Prostate gland (tissue), 2 donors: ENCODE data around the gene ZC3H12D.

Experiments used
- CTCF ChIP-seq, 4 experiments: fragments of 200-600 bp in 2 of 4; fragments of 450-650 bp in 2 of 4; sonication (generic) in 2 of 4; IDR thresholded peaks; 1 replicate in 3 of 4; 2 replicates in 1 of 4; pipeline ENCODE4 v1.5.1; 2016 to 2019; ENCODE audit warnings: antibody characterized with exemption in 4 of 4, mild to moderate bottlenecking in 2 of 4, moderate library complexity in 2 of 4
- POLR2AphosphoS5 ChIP-seq: sonication (generic); formaldehyde crosslinking; IDR thresholded peaks from one replicate; pipeline ENCODE4 v1.6.1; 2017; ENCODE audit warnings: antibody characterized with exemption

- no peak for TF ChIP-seq CTCF (IDR thresholded peaks at IDR 0.05)
- TF ChIP-seq POLR2AphosphoS5: no peak
Observed at GRCh38 chr6:149455031-149455732, 29.6 kb downstream of the ZC3H12D start.
